Activated CD4-positive, alpha-beta T cell treated with anti-CD3 and anti-CD28 coated beads, Interleukin-2, amount 50 U/mL, for 24 hours (primary cell): ENCODE measurements around the gene MLLT10.

Experiments used
- DNase-seq, 2 donors: peaks; one replicate each; pipeline ENCODE4 v3.0.0-alpha.2; 2020; ENCODE audit warnings: low read depth in 1 of 2, low spot score in 1 of 2

MLLT10 gene

GRCh38 chr10:21501091-21501490 lies 32.9 kb upstream of the MLLT10 start:
- no peak for DNase-seq

GRCh38 chr10:21501731-21502347 lies 32.2 kb upstream of the MLLT10 start:
- no peak for DNase-seq

- DNase-seq: no peak
These were observed 31.7 kb upstream of the MLLT10 start for GRCh38 chr10:21502348-21502740.

GRCh38 chr10:21503542-21503941 lies 30.5 kb upstream of the MLLT10 start:
- DNase-seq: no peak

GRCh38 chr10:21505711-21506278 lies 28.2 kb upstream of the MLLT10 start:
- no peak for DNase-seq

- no peak for DNase-seq
These were observed 27.7 kb upstream of the MLLT10 start for GRCh38 chr10:21506351-21506750.

GRCh38 chr10:21507150-21507549 lies 26.9 kb upstream of the MLLT10 start:
- no peak for DNase-seq

- DNase-seq: no peak
These were observed 25.2 kb upstream of the MLLT10 start for GRCh38 chr10:21508706-21509331.

- DNase-seq: no peak
These were observed 24.4 kb upstream of the MLLT10 start for GRCh38 chr10:21509341-21510240.

GRCh38 chr10:21510241-21511094 lies 23.6 kb upstream of the MLLT10 start:
- DNase-seq: no peak

GRCh38 chr10:21511095-21511570 lies 22.9 kb upstream of the MLLT10 start:
- DNase-seq: no peak

GRCh38 chr10:21511946-21512572 lies 22.0 kb upstream of the MLLT10 start:
- no peak for DNase-seq

- no peak for DNase-seq
These were observed 21.2 kb upstream of the MLLT10 start for GRCh38 chr10:21512573-21513404.

- DNase-seq: no peak
These were observed 20.6 kb upstream of the MLLT10 start for GRCh38 chr10:21513405-21513788.

- no peak for DNase-seq
These were observed 19.8 kb upstream of the MLLT10 start for GRCh38 chr10:21514129-21514817.

GRCh38 chr10:21514818-21515351 lies 19.1 kb upstream of the MLLT10 start:
- DNase-seq: no peak

GRCh38 chr10:21515361-21516241 lies 18.4 kb upstream of the MLLT10 start:
- no peak for DNase-seq
